K562 (cell line): Measurements from ENCODE around the gene ARFGAP1. TPM values are rescaled to one million over a fixed set of nuclear protein-coding genes. Genes with fewer than 3 reads are reported as not detected.
A peak's percentile ranks its signal among the peaks of the same experiment; 100 is the strongest.

Experiments used
- ATAC-seq: fragments of 200-7000 bp; cut with Tn5 transposase; 3 replicates; pipeline ENCODE4 v1.9.1; 2020; ENCODE audit warnings: moderate library complexity
- BruUV-seq: library from RNA; stranded (reverse); fragments of 400-500 nt; replicated peaks from 2 replicates; lab custom pipeline; 2021; lab: Mats Ljungman, UMichigan
- CTCF ChIA-PET: fragments of 300-600 bp; formaldehyde crosslinking; extraction: SDS; loops from one replicate; lab custom pipeline; 2021; ENCODE audit warnings: low intra/inter-chr PET ratio; lab: Yijun Ruan, JAX
- POLR2A ChIA-PET: fragments of 300-600, 350-650 bp; sonication (Branson Sonifier 250); formaldehyde crosslinking; extraction: SDS; loops from one replicate; lab custom pipeline; 2021; ENCODE audit warnings: antibody characterized with exemption, inconsistent platforms; lab: Yijun Ruan, JAX
- DNase-seq, 4 experiments: peaks; one replicate each; pipeline versions ENCODE4 v3.0.0 to v3.0.0-alpha.2; 2011 to 2018; ENCODE audit warnings: low spot score in 3 of 4, mixed read lengths in 3 of 4; ENCODE audit errors: extremely low read depth in 1 of 4
- FAIRE-seq: peaks from 2 replicates; lab custom pipeline; 2011; peaks lifted over from hg19 to GRCh38; lab: Jason Lieb, UNC
- H2AFZ ChIP-seq: 2 replicates; pipeline ENCODE4 v1.6.0; 2011; ENCODE audit warnings: low read depth, low read length, control low read depth, inconsistent platforms
- H3K27ac ChIP-seq: fragments of 200-600 bp; 3 replicates; pipeline ENCODE4 v1.8.0; 2011; ENCODE audit warnings: low read depth, mild to moderate bottlenecking, control low read depth, inconsistent platforms, low read length, moderate library complexity, mixed read lengths; ENCODE audit errors: extremely low read depth
- H3K27me3 ChIP-seq, 2 experiments: fragments of 300-600 bp in 1 of 2; 2 replicates in 1 of 2; 3 replicates in 1 of 2; pipeline versions ENCODE4 v1.6.0 to v1.8.0; 2011; ENCODE audit warnings: inconsistent platforms in 2 of 2, low read length in 2 of 2, mild to moderate bottlenecking in 1 of 2, mixed read lengths in 1 of 2, moderate library complexity in 1 of 2; ENCODE audit not compliant: control insufficient read depth in 2 of 2, insufficient read depth in 2 of 2
- H3K36me3 ChIP-seq: fragments of 300-600 bp; 3 replicates; pipeline ENCODE4 v1.8.0; 2011; ENCODE audit warnings: mild to moderate bottlenecking, low read length, inconsistent platforms; ENCODE audit not compliant: control insufficient read depth, insufficient read depth
- H3K4me1 ChIP-seq, 2 experiments: fragments of 200-600 bp in 1 of 2; replicated peaks in 1 of 2; 2 replicates in 1 of 2; 3 replicates in 1 of 2; pipeline versions ENCODE4 v1.5.1 to v1.8.0; 2011; ENCODE audit warnings: inconsistent platforms in 2 of 2, low read length in 2 of 2, mild to moderate bottlenecking in 1 of 2, mixed read lengths in 1 of 2, moderate library complexity in 1 of 2; ENCODE audit not compliant: control insufficient read depth in 2 of 2, insufficient read depth in 2 of 2
- H3K4me2 ChIP-seq: 2 replicates; pipeline ENCODE4 v1.6.1; 2011; ENCODE audit warnings: low read length, control low read depth, inconsistent platforms, mixed read lengths; ENCODE audit not compliant: insufficient read depth
- H3K4me3 ChIP-seq: fragments of 200-600 bp; sonication (generic), shearing (Covaris generic); 2 replicates; pipeline ENCODE4 v1.5.1; 2016; ENCODE audit warnings: control low read depth, inconsistent platforms
- H3K79me2 ChIP-seq: fragments of 200-600 bp; 3 replicates; pipeline ENCODE4 v1.8.0; 2011; ENCODE audit warnings: low read length, inconsistent platforms; ENCODE audit not compliant: control insufficient read depth, insufficient read depth
- H3K9ac ChIP-seq, 2 experiments: 2 replicates each; pipeline versions ENCODE4 v1.6.0 to v1.6.1; 2011; ENCODE audit warnings: low read depth in 2 of 2, low read length in 2 of 2, control low read depth in 1 of 2, inconsistent platforms in 1 of 2, mild to moderate bottlenecking in 1 of 2, mixed read lengths in 1 of 2; ENCODE audit not compliant: insufficient read depth in 1 of 2
- H3K9me1 ChIP-seq: one replicate; pipeline ENCODE4 v1.6.0; 2011; ENCODE audit warnings: inconsistent platforms, mild to moderate bottlenecking, low read length, moderate library complexity; ENCODE audit not compliant: control insufficient read depth, insufficient read depth
- H3K9me3 ChIP-seq: replicated peaks from 2 replicates; pipeline ENCODE4 v1.5.1; 2011; ENCODE audit warnings: low read depth, low read length, inconsistent platforms; ENCODE audit not compliant: control insufficient read depth, insufficient read depth
- H4K20me1 ChIP-seq: replicated peaks from 2 replicates; pipeline ENCODE4 v1.6.1; 2011; ENCODE audit warnings: low read length, inconsistent platforms, mixed read lengths; ENCODE audit not compliant: control insufficient read depth, insufficient read depth
- GATA2 ChIP-seq: sonication (generic); formaldehyde crosslinking; IDR thresholded peaks from 2 replicates; pipeline ENCODE4 v1.4.0; 2020; ENCODE audit warnings: mild to moderate bottlenecking, missing genetic modification reagents
- HIVEP1 ChIP-seq: fragments of 250-450 bp; sonication (Bioruptor Pico); IDR thresholded peaks from 2 replicates; pipeline ENCODE4 v1.4.0; 2020; ENCODE audit warnings: mild to moderate bottlenecking
- PHB ChIP-seq: fragments of 250-450 bp; sonication (Bioruptor Pico); IDR thresholded peaks from 2 replicates; pipeline ENCODE4 v1.5.0; 2021
- PHTF2 ChIP-seq: fragments of 250-450 bp; sonication (Bioruptor Pico); IDR thresholded peaks from 2 replicates; pipeline ENCODE4 v1.5.0; 2021; ENCODE audit warnings: mild to moderate bottlenecking
- POLR3G ChIP-seq: IDR thresholded peaks from 2 replicates; pipeline ENCODE4 v1.6.1; 2011; ENCODE audit not compliant: insufficient read length, insufficient replicate concordance; ENCODE audit errors: extremely low read depth
- PTTG1 ChIP-seq: fragments of 450-650 bp; IDR thresholded peaks from 2 replicates; pipeline ENCODE4 v1.6.1; 2016; ENCODE audit warnings: low read depth, mild to moderate bottlenecking, missing genetic modification characterization, missing compliant biosample characterization
- SMAD4 ChIP-seq: fragments of 250-450 bp; sonication (Bioruptor Pico); conservative IDR thresholded peaks from 2 replicates; pipeline ENCODE4 v1.8.0; 2021; ENCODE audit warnings: inconsistent platforms, mild to moderate bottlenecking, moderate library complexity
- TAF1 ChIP-seq: IDR thresholded peaks from 2 replicates; pipeline ENCODE4 v1.6.1; 2011; ENCODE audit warnings: mild to moderate bottlenecking, low read length, moderate library complexity; ENCODE audit not compliant: insufficient read depth, control insufficient read depth, severe bottlenecking; ENCODE audit errors: extremely low read depth
- ZNF311 ChIP-seq: fragments of 250-450 bp; sonication (Bioruptor Pico); IDR thresholded peaks from 2 replicates; pipeline ENCODE4 v1.4.0; 2020; ENCODE audit warnings: mild to moderate bottlenecking, moderate library complexity
- ZNF324 ChIP-seq: fragments of 250-450 bp; sonication (Bioruptor Pico); IDR thresholded peaks from 2 replicates; pipeline ENCODE4 v1.4.0; 2020; ENCODE audit warnings: mild to moderate bottlenecking
- WGBS: fragments of 100-300 bp; shearing (Covaris generic); methylation state at CpG from one replicate; pipeline ENCODE4 v1.1.6; 2016; ENCODE audit warnings: low coverage, mixed read lengths; ENCODE audit not compliant: insufficient coverage; ENCODE audit errors: missing lambda C conversion rate; 5-methylcytosine and 5-hydroxymethylcytosine counted together
- in situ Hi-C: fragments of 300-500 bp; cut with MboI; formaldehyde crosslinking; loops from 4 replicates; pipeline ENCODE4 v1.15.0; 2018; ENCODE audit warnings: inconsistent platforms, mixed read lengths
- intact Hi-C: fragments of 100-400 bp; cut with micrococcal nuclease; formaldehyde crosslinking; loops from 2 replicates; pipeline ENCODE4 v1.14.2; 2022
- polyA plus RNA-seq, 8 experiments: library from polyadenylated mRNA; depleted of rRNA in 4 of 8; stranded (reverse) in 5 of 8; unstranded in 3 of 8; fragments of >200 nt; fragmentation: Nextera tagmentation in 2 of 8; fragmentation: Illumina TruSeq in 1 of 8; extraction: Ambion mirVana in 2 of 8; extraction: Trizol in 1 of 8; gene quantifications; 2 replicates each; pipeline versions ENCODE4 v1.2.1 to v1.2.3, GENCODE V29; 2011 to 2014; ENCODE audit warnings: inconsistent platforms in 1 of 8, missing spikeins in 1 of 8
- total RNA-seq, 7 experiments: library from RNA; depleted of rRNA in 6 of 7; stranded (reverse); fragments of >200 nt in 6 of 7; fragmentation: Illumina TruSeq in 2 of 7; extraction: Trizol in 2 of 7; gene quantifications; 2 replicates each; pipeline versions ENCODE4 v1.2.1 to v1.2.3, GENCODE V29; 2011 to 2021; ENCODE audit warnings: low replicate concordance in 1 of 7
- TF ChIP-seq, protein P1 (sequence below): fragments of 250-450 bp; sonication (Bioruptor Pico); IDR thresholded peaks from 2 replicates; pipeline ENCODE4 v1.8.0; 2021; ENCODE audit warnings: moderate library complexity, mild to moderate bottlenecking, inconsistent platforms
- TF ChIP-seq, protein P2 (sequence below): sonication (generic); formaldehyde crosslinking; IDR thresholded peaks from 2 replicates; pipeline ENCODE4 v1.8.1; 2023; ENCODE audit warnings: mild to moderate bottlenecking, missing genetic modification reagents
- TF ChIP-seq, protein P3 (sequence below): fragments of 250-450 bp; sonication (Bioruptor Pico); IDR thresholded peaks from 2 replicates; pipeline ENCODE4 v1.5.0; 2020; ENCODE audit warnings: mild to moderate bottlenecking, borderline replicate concordance
- TF ChIP-seq, protein P4 (sequence below): sonication (generic); formaldehyde crosslinking; IDR thresholded peaks from 2 replicates; pipeline ENCODE4 v1.8.0; 2022; ENCODE audit warnings: mild to moderate bottlenecking, missing genetic modification reagents

ARFGAP1 gene
- total and polyA plus RNA-seq, 9 of the 15 experiments (the other 6 are each of a cell fraction or from before 2014, with no cell fraction given), result 0.53 to 102 (median 33.5) TPM

DNA sequence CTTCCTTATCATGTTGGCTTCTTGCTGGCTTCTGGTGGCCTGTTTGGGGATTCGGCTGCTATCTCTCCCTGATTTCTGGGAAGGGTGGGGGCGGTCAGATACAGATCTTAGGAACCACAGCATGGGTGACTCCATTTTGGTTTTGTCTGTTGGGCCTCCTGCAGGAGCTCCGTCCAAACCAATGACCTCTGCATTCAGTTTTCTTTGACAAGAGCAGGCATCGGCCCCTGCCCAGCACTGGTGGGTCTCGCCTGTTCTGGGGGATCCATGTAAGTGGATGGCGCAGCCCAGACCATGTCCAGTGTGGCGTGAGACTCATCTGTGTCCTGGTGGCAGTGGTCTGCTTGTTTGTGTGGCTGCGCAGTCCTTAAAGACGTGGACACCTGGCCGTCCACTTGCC is 8.6 kb upstream of the ARFGAP1 start:
- no peak for FAIRE-seq
- no peaks in the 10 kb centered on the region for H3K9me1 ChIP-seq
- H3K27ac ChIP-seq, result no peak overlapping the region
- H3K9me3 ChIP-seq, result no peaks in the 10 kb centered on the region
- peak overlapping the region in 1 of 2 experiments; percentile 52; a peak in 2 of 4 replicates for H3K9ac ChIP-seq
- 0 out of 2 replicates have a peak, but pooled peaks cover 7% of the 10 kb centered on the region for H4K20me1 ChIP-seq
- in situ Hi-C loops (no loop called here), intact Hi-C loops (no loop called here)
- peak in 2 of 4 experiments; percentile 33 to 43 for DNase-seq
- no peak overlapping the region for H3K4me3 ChIP-seq
- no peaks in the 10 kb centered on the region for H3K36me3 ChIP-seq
- no TSS peak for BruUV-seq
- no peaks in the 10 kb centered on the region for H3K79me2 ChIP-seq
- H3K27me3 ChIP-seq, result peaks cover 23 to 59% of the 10 kb centered on the region in 2 experiments
- no peak overlapping the region for H3K4me2 ChIP-seq
- ChIA-PET CTCF (no interaction called here), POLR2A (interaction anchor here (0.6 to 1.1 kb wide), 3 partner anchors 8 to 671 kb away, joined by 3 to 4 read pairs (median 4); partner anchors contain the start of gene ARFGAP1)
- no peak; the same call in 2 of the 3 replicates for ATAC-seq
- peaks cover 11 to 22% of the 10 kb centered on the region in 2 experiments for H3K4me1 ChIP-seq
- peak overlapping the region; percentile 33; the same call in 1 of the 2 replicates for H2AFZ ChIP-seq
- 32% methylated on average over 10 of the region's 10 CpGs for WGBS
- peak; percentile 93 for TF ChIP-seq SMAD4
- peak; percentile 87 for TF ChIP-seq PTTG1 (tag)
- TF ChIP-seq, protein P1, sequence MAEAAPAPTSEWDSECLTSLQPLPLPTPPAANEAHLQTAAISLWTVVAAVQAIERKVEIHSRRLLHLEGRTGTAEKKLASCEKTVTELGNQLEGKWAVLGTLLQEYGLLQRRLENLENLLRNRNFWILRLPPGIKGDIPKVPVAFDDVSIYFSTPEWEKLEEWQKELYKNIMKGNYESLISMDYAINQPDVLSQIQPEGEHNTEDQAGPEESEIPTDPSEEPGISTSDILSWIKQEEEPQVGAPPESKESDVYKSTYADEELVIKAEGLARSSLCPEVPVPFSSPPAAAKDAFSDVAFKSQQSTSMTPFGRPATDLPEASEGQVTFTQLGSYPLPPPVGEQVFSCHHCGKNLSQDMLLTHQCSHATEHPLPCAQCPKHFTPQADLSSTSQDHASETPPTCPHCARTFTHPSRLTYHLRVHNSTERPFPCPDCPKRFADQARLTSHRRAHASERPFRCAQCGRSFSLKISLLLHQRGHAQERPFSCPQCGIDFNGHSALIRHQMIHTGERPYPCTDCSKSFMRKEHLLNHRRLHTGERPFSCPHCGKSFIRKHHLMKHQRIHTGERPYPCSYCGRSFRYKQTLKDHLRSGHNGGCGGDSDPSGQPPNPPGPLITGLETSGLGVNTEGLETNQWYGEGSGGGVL (CRISPR knock-in tag), result 0 out of 2 replicates have a peak, but pooled peaks have one; percentile 42
- no peak for TF ChIP-seq GATA2
- no peak for TF ChIP-seq POLR3G
- peak; percentile 56; the same call in 1 of the 2 replicates for TF ChIP-seq PHTF2 (CRISPR knock-in tag)
- peak; percentile 96 for TF ChIP-seq HIVEP1 (CRISPR knock-in tag)
- TF ChIP-seq, protein P2, sequence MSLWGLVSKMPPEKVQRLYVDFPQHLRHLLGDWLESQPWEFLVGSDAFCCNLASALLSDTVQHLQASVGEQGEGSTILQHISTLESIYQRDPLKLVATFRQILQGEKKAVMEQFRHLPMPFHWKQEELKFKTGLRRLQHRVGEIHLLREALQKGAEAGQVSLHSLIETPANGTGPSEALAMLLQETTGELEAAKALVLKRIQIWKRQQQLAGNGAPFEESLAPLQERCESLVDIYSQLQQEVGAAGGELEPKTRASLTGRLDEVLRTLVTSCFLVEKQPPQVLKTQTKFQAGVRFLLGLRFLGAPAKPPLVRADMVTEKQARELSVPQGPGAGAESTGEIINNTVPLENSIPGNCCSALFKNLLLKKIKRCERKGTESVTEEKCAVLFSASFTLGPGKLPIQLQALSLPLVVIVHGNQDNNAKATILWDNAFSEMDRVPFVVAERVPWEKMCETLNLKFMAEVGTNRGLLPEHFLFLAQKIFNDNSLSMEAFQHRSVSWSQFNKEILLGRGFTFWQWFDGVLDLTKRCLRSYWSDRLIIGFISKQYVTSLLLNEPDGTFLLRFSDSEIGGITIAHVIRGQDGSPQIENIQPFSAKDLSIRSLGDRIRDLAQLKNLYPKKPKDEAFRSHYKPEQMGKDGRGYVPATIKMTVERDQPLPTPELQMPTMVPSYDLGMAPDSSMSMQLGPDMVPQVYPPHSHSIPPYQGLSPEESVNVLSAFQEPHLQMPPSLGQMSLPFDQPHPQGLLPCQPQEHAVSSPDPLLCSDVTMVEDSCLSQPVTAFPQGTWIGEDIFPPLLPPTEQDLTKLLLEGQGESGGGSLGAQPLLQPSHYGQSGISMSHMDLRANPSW (CRISPR knock-in tag), result no peak
- TF ChIP-seq TAF1, result no peak
- peak; percentile 63; the same call in 1 of the 2 replicates for TF ChIP-seq PHB (CRISPR knock-in tag)
- TF ChIP-seq, protein P3, sequence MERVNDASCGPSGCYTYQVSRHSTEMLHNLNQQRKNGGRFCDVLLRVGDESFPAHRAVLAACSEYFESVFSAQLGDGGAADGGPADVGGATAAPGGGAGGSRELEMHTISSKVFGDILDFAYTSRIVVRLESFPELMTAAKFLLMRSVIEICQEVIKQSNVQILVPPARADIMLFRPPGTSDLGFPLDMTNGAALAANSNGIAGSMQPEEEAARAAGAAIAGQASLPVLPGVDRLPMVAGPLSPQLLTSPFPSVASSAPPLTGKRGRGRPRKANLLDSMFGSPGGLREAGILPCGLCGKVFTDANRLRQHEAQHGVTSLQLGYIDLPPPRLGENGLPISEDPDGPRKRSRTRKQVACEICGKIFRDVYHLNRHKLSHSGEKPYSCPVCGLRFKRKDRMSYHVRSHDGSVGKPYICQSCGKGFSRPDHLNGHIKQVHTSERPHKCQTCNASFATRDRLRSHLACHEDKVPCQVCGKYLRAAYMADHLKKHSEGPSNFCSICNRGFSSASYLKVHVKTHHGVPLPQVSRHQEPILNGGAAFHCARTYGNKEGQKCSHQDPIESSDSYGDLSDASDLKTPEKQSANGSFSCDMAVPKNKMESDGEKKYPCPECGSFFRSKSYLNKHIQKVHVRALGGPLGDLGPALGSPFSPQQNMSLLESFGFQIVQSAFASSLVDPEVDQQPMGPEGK (CRISPR knock-in tag), result peak; percentile 90; the same call in 1 of the 2 replicates
- TF ChIP-seq, protein P4, sequence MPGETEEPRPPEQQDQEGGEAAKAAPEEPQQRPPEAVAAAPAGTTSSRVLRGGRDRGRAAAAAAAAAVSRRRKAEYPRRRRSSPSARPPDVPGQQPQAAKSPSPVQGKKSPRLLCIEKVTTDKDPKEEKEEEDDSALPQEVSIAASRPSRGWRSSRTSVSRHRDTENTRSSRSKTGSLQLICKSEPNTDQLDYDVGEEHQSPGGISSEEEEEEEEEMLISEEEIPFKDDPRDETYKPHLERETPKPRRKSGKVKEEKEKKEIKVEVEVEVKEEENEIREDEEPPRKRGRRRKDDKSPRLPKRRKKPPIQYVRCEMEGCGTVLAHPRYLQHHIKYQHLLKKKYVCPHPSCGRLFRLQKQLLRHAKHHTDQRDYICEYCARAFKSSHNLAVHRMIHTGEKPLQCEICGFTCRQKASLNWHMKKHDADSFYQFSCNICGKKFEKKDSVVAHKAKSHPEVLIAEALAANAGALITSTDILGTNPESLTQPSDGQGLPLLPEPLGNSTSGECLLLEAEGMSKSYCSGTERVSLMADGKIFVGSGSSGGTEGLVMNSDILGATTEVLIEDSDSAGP (CRISPR knock-in tag), result no peak
- TF ChIP-seq ZNF311 (CRISPR knock-in tag), result peak; percentile 91
- TF ChIP-seq ZNF324 (CRISPR knock-in tag), result 0 out of 2 replicates have a peak, but pooled peaks have one; percentile 24
